SK-N-SH (cell line): Measurements from ENCODE around the gene ZDHHC21. TPM values are rescaled to one million over a fixed set of nuclear protein-coding genes. Genes with fewer than 3 reads are reported as not detected.

Source experiments
- CTCF ChIA-PET: fragments of 300-600, 350-600 bp; formaldehyde crosslinking; extraction: SDS; loops from one replicate; lab custom pipeline; 2021; lab: Yijun Ruan, JAX
- POLR2A ChIA-PET: fragments of 350-600 bp; sonication (Branson Sonifier 250); formaldehyde crosslinking; extraction: SDS; loops from one replicate; lab custom pipeline; 2020; ENCODE audit warnings: antibody characterized with exemption, inconsistent platforms; lab: Yijun Ruan, JAX
- DNase-seq: peaks from one replicate; pipeline ENCODE4 v3.0.0; 2012
- H2AFZ ChIP-seq: fragments of 200-600 bp; sonication (generic); 2 replicates; pipeline ENCODE4 v1.8.1; 2016; ENCODE audit warnings: antibody characterized with exemption, mild to moderate bottlenecking, low read depth
- H3F3A ChIP-seq: fragments of 200-600 bp; sonication (generic); replicated peaks from 2 replicates; pipeline ENCODE3; 2016; ENCODE audit warnings: antibody characterized with exemption, mild to moderate bottlenecking; ENCODE audit not compliant: insufficient read depth
- H3K27ac ChIP-seq, 2 experiments: fragments of 200-500 bp in 1 of 2; fragments of 200-600 bp in 1 of 2; sonication (Bioruptor generic) in 1 of 2; sonication (generic), shearing (Covaris generic) in 1 of 2; 2 replicates each; pipeline versions ENCODE4 v1.5.1 to v1.6.1; 2014 to 2016; ENCODE audit warnings: low read depth in 2 of 2, inconsistent platforms in 1 of 2, low read length in 1 of 2, mild to moderate bottlenecking in 1 of 2, mixed read lengths in 1 of 2
- H3K27me3 ChIP-seq: fragments of 200-600 bp; sonication (generic), shearing (Covaris generic); 2 replicates; pipeline ENCODE4 v1.6.1; 2016; ENCODE audit warnings: mixed run types; ENCODE audit not compliant: insufficient read depth
- H3K36me3 ChIP-seq, 2 experiments: fragments of 200-500 bp in 1 of 2; fragments of 200-600 bp in 1 of 2; sonication (Bioruptor generic) in 1 of 2; sonication (generic) in 1 of 2; replicated peaks in 1 of 2; 2 replicates each; pipeline versions ENCODE3 to v1.5.1; 2014 to 2016; ENCODE audit warnings: low read length in 1 of 2, mild to moderate bottlenecking in 1 of 2; ENCODE audit not compliant: insufficient read depth in 2 of 2, control insufficient read depth in 1 of 2
- H3K4me1 ChIP-seq, 2 experiments: fragments of 200-500 bp in 1 of 2; fragments of 200-600 bp in 1 of 2; sonication (Bioruptor generic) in 1 of 2; sonication (generic), shearing (Covaris generic) in 1 of 2; 2 replicates each; pipeline versions ENCODE4 v1.5.1 to v1.6.1; 2014 to 2016; ENCODE audit warnings: low read depth in 1 of 2, low read length in 1 of 2, mixed run types in 1 of 2; ENCODE audit not compliant: insufficient read depth in 2 of 2, control insufficient read depth in 1 of 2
- H3K4me2 ChIP-seq: fragments of 200-600 bp; sonication (generic), shearing (Covaris generic); 2 replicates; pipeline ENCODE4 v1.6.1; 2017; ENCODE audit warnings: mixed run types
- H3K4me3 ChIP-seq, 2 experiments: fragments of 200-500 bp in 1 of 2; fragments of 200-600 bp in 1 of 2; sonication (Bioruptor generic) in 1 of 2; sonication (generic), shearing (Covaris generic) in 1 of 2; 2 replicates each; pipeline versions ENCODE4 v1.5.1 to v1.8.1; 2014 to 2016; ENCODE audit warnings: low read depth in 2 of 2, inconsistent platforms in 1 of 2, low read length in 1 of 2, mild to moderate bottlenecking in 1 of 2, mixed read lengths in 1 of 2, moderate library complexity in 1 of 2
- H3K79me2 ChIP-seq: fragments of 200-600 bp; sonication (generic); 2 replicates; pipeline ENCODE4 v1.8.1; 2017; ENCODE audit warnings: mild to moderate bottlenecking; ENCODE audit not compliant: insufficient read depth
- H3K9ac ChIP-seq: fragments of 200-600 bp; sonication (generic); 2 replicates; pipeline ENCODE4 v1.6.1; 2017; ENCODE audit warnings: mixed run types
- H3K9me2 ChIP-seq: fragments of 200-600 bp; sonication (generic); 2 replicates; pipeline ENCODE4 v1.6.1; 2017; ENCODE audit warnings: mixed run types
- H3K9me3 ChIP-seq: fragments of 200-600 bp; sonication (generic); 2 replicates; pipeline ENCODE4 v1.6.1; 2017; ENCODE audit warnings: mixed run types, mild to moderate bottlenecking, moderate library complexity
- H4K20me1 ChIP-seq: fragments of 200-600 bp; sonication (generic); 2 replicates; pipeline ENCODE4 v1.6.1; 2017; ENCODE audit warnings: mild to moderate bottlenecking, mixed run types; ENCODE audit not compliant: insufficient read depth
- CHD2 ChIP-seq: fragments of 150-350 bp; IDR thresholded peaks from 2 replicates; pipeline ENCODE4 v1.6.1; 2018; ENCODE audit warnings: low read length; ENCODE audit not compliant: partially characterized antibody
- FOSL2 ChIP-seq: IDR thresholded peaks from 2 replicates; pipeline ENCODE4 v1.4.0; 2012; ENCODE audit warnings: low read depth, mild to moderate bottlenecking, moderate library complexity, borderline replicate concordance
- FOXJ3 ChIP-seq: sonication (generic); formaldehyde crosslinking; IDR thresholded peaks from 2 replicates; pipeline ENCODE4 v1.5.1; 2020; ENCODE audit warnings: mild to moderate bottlenecking, missing genetic modification reagents
- GABPA ChIP-seq: IDR thresholded peaks from 2 replicates; pipeline ENCODE4 v1.4.0; 2012; ENCODE audit warnings: low read depth, mild to moderate bottlenecking
- GATA2 ChIP-seq: sonication (generic); formaldehyde crosslinking; IDR thresholded peaks from 2 replicates; pipeline ENCODE4 v1.5.0; 2020; ENCODE audit warnings: mild to moderate bottlenecking, missing genetic modification reagents
- NRF1 ChIP-seq: IDR thresholded peaks from 2 replicates; pipeline ENCODE4 v1.6.1; 2012; ENCODE audit warnings: low read depth, mild to moderate bottlenecking, low read length
- PBX3 ChIP-seq: IDR thresholded peaks from 2 replicates; pipeline ENCODE4; 2012
- POLR2AphosphoS5 ChIP-seq: IDR thresholded peaks from 2 replicates; pipeline ENCODE4 v1.6.1; 2012; ENCODE audit warnings: low read depth, low read length
- RAD21 ChIP-seq: IDR thresholded peaks from 2 replicates; pipeline ENCODE4 v1.6.1; 2012; ENCODE audit warnings: mild to moderate bottlenecking, low read length
- RCOR1 ChIP-seq: fragments of 150-350 bp; IDR thresholded peaks from 2 replicates; pipeline ENCODE4 v1.6.1; 2017; ENCODE audit warnings: antibody characterized with exemption, low read length
- RFX5 ChIP-seq: IDR thresholded peaks from 2 replicates; pipeline ENCODE4 v1.6.1; 2012; ENCODE audit warnings: mild to moderate bottlenecking, improper control_type of control experiment, low read length
- RXRA ChIP-seq: IDR thresholded peaks from 2 replicates; pipeline ENCODE4 v1.4.0; 2012; ENCODE audit warnings: low read depth, mild to moderate bottlenecking, borderline replicate concordance
- SIN3A ChIP-seq: IDR thresholded peaks from 2 replicates; pipeline ENCODE4 v1.6.1; 2012; ENCODE audit warnings: low read depth, mild to moderate bottlenecking, low read length, moderate library complexity, borderline replicate concordance
- TAF1 ChIP-seq: IDR thresholded peaks from 2 replicates; pipeline ENCODE4 v1.6.1; 2012; ENCODE audit warnings: low read depth, mild to moderate bottlenecking, low read length, moderate library complexity, borderline replicate concordance
- TCF12 ChIP-seq: IDR thresholded peaks from 2 replicates; pipeline ENCODE4 v1.4.0; 2012
- WGBS: methylation state at CpG from one replicate; pipeline ENCODE4 v1.1.6; 2017; ENCODE audit warnings: low lambda C conversion rate; 5-methylcytosine and 5-hydroxymethylcytosine counted together
- polyA plus RNA-seq, 3 experiments: library from polyadenylated mRNA; depleted of rRNA; stranded (reverse); fragments of >200 nt; gene quantifications; 2 replicates each; pipeline ENCODE4 v1.2.3, GENCODE V29; 2012
- TF ChIP-seq, protein P1 (sequence below): fragments of 150-350 bp; IDR thresholded peaks from 2 replicates; pipeline ENCODE4 v1.6.1; 2016; ENCODE audit warnings: mild to moderate bottlenecking, low read depth, low read length
- TF ChIP-seq, protein P2 (sequence below): IDR thresholded peaks from 2 replicates; pipeline ENCODE4 v1.6.1; 2012; ENCODE audit warnings: mild to moderate bottlenecking, low read depth, low read length, moderate library complexity

The ZDHHC21 gene
- polyA plus RNA-seq, 1 of the 3 experiments (the other 2 are of a cell fraction) = 2.9 TPM

DNA sequence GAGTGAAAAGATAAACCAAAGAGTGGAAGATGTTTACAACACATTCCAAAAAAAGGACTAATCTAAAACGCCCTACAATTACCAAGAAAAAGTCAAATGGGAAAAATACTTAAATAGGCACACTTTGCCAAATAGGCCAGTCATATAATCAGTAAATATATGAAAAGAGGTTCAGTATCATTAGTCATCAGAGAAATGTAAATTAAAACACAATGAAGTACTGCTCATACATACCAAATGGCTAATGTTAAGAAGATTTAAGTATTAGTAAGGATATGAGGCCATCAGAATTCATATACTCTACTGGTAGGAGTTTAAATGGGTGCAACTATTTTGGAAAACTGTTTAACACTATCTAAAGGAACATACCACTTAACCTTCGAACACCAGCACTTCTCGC, 47.6 kb downstream of the ZDHHC21 start:
- H3F3A ChIP-seq = no peaks in the 10 kb centered on the region
- ChIA-PET POLR2A (no interaction called here), CTCF (no interaction called here)
- H3K4me2 ChIP-seq = no peak overlapping the region
- no peak for TF ChIP-seq POLR2AphosphoS5
- no peak for TF ChIP-seq TAF1
- TF ChIP-seq TCF12 = no peak
- no peak for TF ChIP-seq FOSL2
- no peak for TF ChIP-seq GABPA
- TF ChIP-seq RFX5 = no peak
- TF ChIP-seq PBX3 = no peak
- TF ChIP-seq, protein P1, sequence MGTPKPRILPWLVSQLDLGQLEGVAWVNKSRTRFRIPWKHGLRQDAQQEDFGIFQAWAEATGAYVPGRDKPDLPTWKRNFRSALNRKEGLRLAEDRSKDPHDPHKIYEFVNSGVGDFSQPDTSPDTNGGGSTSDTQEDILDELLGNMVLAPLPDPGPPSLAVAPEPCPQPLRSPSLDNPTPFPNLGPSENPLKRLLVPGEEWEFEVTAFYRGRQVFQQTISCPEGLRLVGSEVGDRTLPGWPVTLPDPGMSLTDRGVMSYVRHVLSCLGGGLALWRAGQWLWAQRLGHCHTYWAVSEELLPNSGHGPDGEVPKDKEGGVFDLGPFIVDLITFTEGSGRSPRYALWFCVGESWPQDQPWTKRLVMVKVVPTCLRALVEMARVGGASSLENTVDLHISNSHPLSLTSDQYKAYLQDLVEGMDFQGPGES = no peak
- TF ChIP-seq CHD2 = no peak
- TF ChIP-seq, protein P2, sequence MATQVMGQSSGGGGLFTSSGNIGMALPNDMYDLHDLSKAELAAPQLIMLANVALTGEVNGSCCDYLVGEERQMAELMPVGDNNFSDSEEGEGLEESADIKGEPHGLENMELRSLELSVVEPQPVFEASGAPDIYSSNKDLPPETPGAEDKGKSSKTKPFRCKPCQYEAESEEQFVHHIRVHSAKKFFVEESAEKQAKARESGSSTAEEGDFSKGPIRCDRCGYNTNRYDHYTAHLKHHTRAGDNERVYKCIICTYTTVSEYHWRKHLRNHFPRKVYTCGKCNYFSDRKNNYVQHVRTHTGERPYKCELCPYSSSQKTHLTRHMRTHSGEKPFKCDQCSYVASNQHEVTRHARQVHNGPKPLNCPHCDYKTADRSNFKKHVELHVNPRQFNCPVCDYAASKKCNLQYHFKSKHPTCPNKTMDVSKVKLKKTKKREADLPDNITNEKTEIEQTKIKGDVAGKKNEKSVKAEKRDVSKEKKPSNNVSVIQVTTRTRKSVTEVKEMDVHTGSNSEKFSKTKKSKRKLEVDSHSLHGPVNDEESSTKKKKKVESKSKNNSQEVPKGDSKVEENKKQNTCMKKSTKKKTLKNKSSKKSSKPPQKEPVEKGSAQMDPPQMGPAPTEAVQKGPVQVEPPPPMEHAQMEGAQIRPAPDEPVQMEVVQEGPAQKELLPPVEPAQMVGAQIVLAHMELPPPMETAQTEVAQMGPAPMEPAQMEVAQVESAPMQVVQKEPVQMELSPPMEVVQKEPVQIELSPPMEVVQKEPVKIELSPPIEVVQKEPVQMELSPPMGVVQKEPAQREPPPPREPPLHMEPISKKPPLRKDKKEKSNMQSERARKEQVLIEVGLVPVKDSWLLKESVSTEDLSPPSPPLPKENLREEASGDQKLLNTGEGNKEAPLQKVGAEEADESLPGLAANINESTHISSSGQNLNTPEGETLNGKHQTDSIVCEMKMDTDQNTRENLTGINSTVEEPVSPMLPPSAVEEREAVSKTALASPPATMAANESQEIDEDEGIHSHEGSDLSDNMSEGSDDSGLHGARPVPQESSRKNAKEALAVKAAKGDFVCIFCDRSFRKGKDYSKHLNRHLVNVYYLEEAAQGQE = no peak
- no peak for TF ChIP-seq RCOR1
- no peak for TF ChIP-seq GATA2 (CRISPR knock-in tag)
- no peak for TF ChIP-seq FOXJ3 (CRISPR knock-in tag)
- no peak for TF ChIP-seq RAD21
- no peak for TF ChIP-seq RXRA
- no peak for TF ChIP-seq NRF1
- no peak for TF ChIP-seq SIN3A
- H3K27me3 ChIP-seq = no peaks in the 10 kb centered on the region
- no peaks in the 10 kb centered on the region for H4K20me1 ChIP-seq
- H3K79me2 ChIP-seq = no peaks in the 10 kb centered on the region
- H3K9ac ChIP-seq = no peak overlapping the region
- H3K9me3 ChIP-seq = no peaks in the 10 kb centered on the region
- H3K4me1 ChIP-seq = no peaks in the 10 kb centered on the region
- H2AFZ ChIP-seq = no peak overlapping the region
- H3K27ac ChIP-seq = no peak overlapping the region
- H3K36me3 ChIP-seq = peaks cover 26 to 29% of the 10 kb centered on the region in 2 experiments
- no peaks in the 10 kb centered on the region for H3K9me2 ChIP-seq
- no peak overlapping the region for H3K4me3 ChIP-seq
- WGBS = 92% methylated on average over 3 of the region's 3 CpGs
- no peak for DNase-seq
